IMR-90 (cell line): Measurements from ENCODE around the gene PRAC2. TPM values are rescaled to one million over a fixed set of nuclear protein-coding genes. Genes with fewer than 3 reads are reported as not detected.

Experiments used
- ATAC-seq: fragments of 200-7000 bp; cut with Tn5 transposase; 2 replicates; pipeline ENCODE4 v1.9.1; 2020; ENCODE audit warnings: low read depth, mild to moderate bottlenecking, moderate library complexity
- BruUV-seq: library from RNA; stranded (reverse); fragments of 400-500 nt; replicated peaks from 2 replicates; lab custom pipeline; 2021; lab: Mats Ljungman, UMichigan
- CTCF ChIA-PET: fragments of 300-600 bp; formaldehyde crosslinking; extraction: SDS; loops from one replicate; lab custom pipeline; 2021; ENCODE audit warnings: antibody characterized with exemption; lab: Yijun Ruan, JAX
- POLR2A ChIA-PET: fragments of 300-600 bp; sonication (Branson Sonifier 250); formaldehyde crosslinking; loops from one replicate; lab custom pipeline; 2022; ENCODE audit warnings: antibody characterized with exemption; ENCODE audit not compliant: unreplicated experiment; lab: Charles Lee
- DNase-seq: peaks from one replicate; pipeline ENCODE4 v3.0.0; 2013
- H2AFZ ChIP-seq: replicated peaks from 2 replicates; pipeline ENCODE3; 2013; ENCODE audit warnings: low read length, mild to moderate bottlenecking; ENCODE audit not compliant: poor library complexity
- H2AK5ac ChIP-seq: 2 replicates; pipeline ENCODE4 v1.6.1; 2013; ENCODE audit warnings: low read depth, low read length, inconsistent platforms
- H2AK9ac ChIP-seq: replicated peaks from 2 replicates; pipeline ENCODE3; 2013; ENCODE audit warnings: mild to moderate bottlenecking, low read depth, low read length, moderate library complexity; ENCODE audit not compliant: poor library complexity
- H2BK120ac ChIP-seq: 2 replicates; pipeline ENCODE4 v1.6.1; 2013; ENCODE audit warnings: low read depth, low read length, inconsistent platforms
- H2BK15ac ChIP-seq: 3 replicates; pipeline ENCODE4 v1.6.1; 2013; ENCODE audit warnings: low read depth, low read length, inconsistent platforms
- H2BK20ac ChIP-seq: 2 replicates; pipeline ENCODE4 v1.6.1; 2013; ENCODE audit warnings: low read depth, mild to moderate bottlenecking, inconsistent platforms, low read length, moderate library complexity
- H2BK5ac ChIP-seq: 2 replicates; pipeline ENCODE4 v1.6.1; 2013; ENCODE audit warnings: mild to moderate bottlenecking, low read depth, low read length, inconsistent platforms; ENCODE audit not compliant: poor library complexity, severe bottlenecking
- H3K14ac ChIP-seq: replicated peaks from 2 replicates; pipeline ENCODE4 v1.6.1; 2013; ENCODE audit warnings: low read depth, low read length, inconsistent platforms
- H3K18ac ChIP-seq: 2 replicates; pipeline ENCODE4 v1.6.1; 2013; ENCODE audit warnings: low read depth, low read length, control low read depth
- H3K23ac ChIP-seq: 2 replicates; pipeline ENCODE4 v1.6.1; 2013; ENCODE audit warnings: low read depth, low read length, inconsistent platforms
- H3K27ac ChIP-seq: 2 replicates; pipeline ENCODE4 v1.5.1; 2013; ENCODE audit warnings: mild to moderate bottlenecking, control low read depth, low read length; ENCODE audit not compliant: insufficient read depth
- H3K27me3 ChIP-seq: 2 replicates; pipeline ENCODE4 v1.6.1; 2013; ENCODE audit warnings: low read length; ENCODE audit not compliant: control insufficient read depth, insufficient read depth
- H3K36me3 ChIP-seq: 2 replicates; pipeline ENCODE4 v1.6.1; 2013; ENCODE audit warnings: low read length, mixed read lengths; ENCODE audit not compliant: control insufficient read depth, insufficient read depth
- H3K4ac ChIP-seq: 2 replicates; pipeline ENCODE4 v1.6.1; 2013; ENCODE audit warnings: low read depth, low read length, inconsistent platforms
- H3K4me1 ChIP-seq: 2 replicates; pipeline ENCODE4 v1.6.1; 2013; ENCODE audit warnings: low read length, mixed read lengths; ENCODE audit not compliant: control insufficient read depth, insufficient read depth
- H3K4me2 ChIP-seq: 2 replicates; pipeline ENCODE4 v1.6.1; 2013; ENCODE audit warnings: low read depth, mild to moderate bottlenecking, control low read depth, low read length, moderate library complexity
- H3K4me3 ChIP-seq: 2 replicates; pipeline ENCODE4 v1.5.1; 2013; ENCODE audit warnings: low read depth, mild to moderate bottlenecking, control low read depth, low read length, moderate library complexity; ENCODE audit not compliant: insufficient read depth
- H3K56ac ChIP-seq: 2 replicates; pipeline ENCODE4 v1.6.1; 2013; ENCODE audit warnings: low read length, inconsistent platforms; ENCODE audit not compliant: insufficient read depth; ENCODE audit errors: extremely low read depth
- H3K79me1 ChIP-seq, 2 experiments: 2 replicates each; pipeline ENCODE4 v1.6.1; 2013; ENCODE audit warnings: low read length in 2 of 2, inconsistent platforms in 1 of 2, low read depth in 1 of 2
- H3K9ac ChIP-seq: 2 replicates; pipeline ENCODE4 v1.6.1; 2013; ENCODE audit warnings: low read depth, low read length, control low read depth
- H3K9me1 ChIP-seq: 2 replicates; pipeline ENCODE4 v1.6.1; 2013; ENCODE audit warnings: low read length, inconsistent platforms; ENCODE audit not compliant: insufficient read depth
- H3K9me3 ChIP-seq: 2 replicates; pipeline ENCODE4 v1.6.1; 2013; ENCODE audit warnings: low read length; ENCODE audit not compliant: control insufficient read depth, insufficient read depth
- H4K20me1 ChIP-seq: 2 replicates; pipeline ENCODE4 v1.6.1; 2013; ENCODE audit warnings: low read length, inconsistent platforms; ENCODE audit not compliant: insufficient read depth
- H4K5ac ChIP-seq: 2 replicates; pipeline ENCODE4 v1.6.1; 2013; ENCODE audit warnings: mild to moderate bottlenecking, low read depth, low read length, control low read depth
- H4K8ac ChIP-seq, 2 experiments: 2 replicates each; pipeline ENCODE4 v1.6.1; 2013; ENCODE audit warnings: low read depth in 2 of 2, low read length in 2 of 2, control low read depth in 1 of 2, inconsistent platforms in 1 of 2
- H4K91ac ChIP-seq: 2 replicates; pipeline ENCODE4 v1.6.1; 2013; ENCODE audit warnings: low read depth, low read length, inconsistent platforms; ENCODE audit not compliant: insufficient read depth
- CEBPB ChIP-seq: IDR thresholded peaks from 2 replicates; pipeline ENCODE4 v1.6.1; 2012; ENCODE audit warnings: low read depth, low read length, improper control_type of control experiment
- CHD1 ChIP-seq: IDR thresholded peaks from 2 replicates; pipeline ENCODE4 v1.6.1; 2012; ENCODE audit warnings: low read depth, low read length, improper control_type of control experiment
- CTCF ChIP-seq: conservative IDR thresholded peaks from 2 replicates; pipeline ENCODE4 v1.5.1; 2012; ENCODE audit warnings: mild to moderate bottlenecking, low read depth, low read length, improper control_type of control experiment
- MAFK ChIP-seq: IDR thresholded peaks from 2 replicates; pipeline ENCODE4 v1.6.1; 2012; ENCODE audit warnings: low read depth, low read length, improper control_type of control experiment
- MAZ ChIP-seq: IDR thresholded peaks from 2 replicates; pipeline ENCODE4 v1.6.1; 2012; ENCODE audit warnings: low read depth, mild to moderate bottlenecking, low read length, improper control_type of control experiment, moderate library complexity, borderline replicate concordance
- NFE2L2 ChIP-seq: fragments of 150-350 bp; IDR thresholded peaks from 2 replicates; pipeline ENCODE4 v1.6.1; 2016; ENCODE audit warnings: low read depth, mild to moderate bottlenecking, low read length
- POLR2A ChIP-seq: IDR thresholded peaks from 2 replicates; pipeline ENCODE4 v1.6.1; 2012; ENCODE audit warnings: mild to moderate bottlenecking, low read depth, low read length
- RAD21 ChIP-seq: IDR thresholded peaks from 2 replicates; pipeline ENCODE4 v1.6.1; 2012; ENCODE audit warnings: low read length, improper control_type of control experiment
- RCOR1 ChIP-seq: IDR thresholded peaks from 2 replicates; pipeline ENCODE4 v1.6.1; 2012; ENCODE audit warnings: mild to moderate bottlenecking, low read length, improper control_type of control experiment; ENCODE audit not compliant: insufficient replicate concordance
- SMC3 ChIP-seq: fragments of 150-350 bp; IDR thresholded peaks from 2 replicates; pipeline ENCODE4 v1.6.1; 2016; ENCODE audit warnings: low read depth, mild to moderate bottlenecking, antibody characterized with exemption, low read length, moderate library complexity
- USF2 ChIP-seq: fragments of 150-350 bp; IDR thresholded peaks from 2 replicates; pipeline ENCODE4 v1.6.1; 2017; ENCODE audit warnings: mild to moderate bottlenecking, antibody characterized with exemption, low read length, low read depth
- WGBS, 2 experiments: methylation state at CpG; one replicate each; pipeline versions ENCODE4 v1.1.5 to v1.1.7; 2013; ENCODE audit warnings: missing lambda C conversion rate in 2 of 2; ENCODE audit not compliant: insufficient read length in 1 of 2; ENCODE audit errors: extremely low coverage in 2 of 2; 5-methylcytosine and 5-hydroxymethylcytosine counted together
- dilution Hi-C: fragments of 300-500 bp; cut with HindIII; formaldehyde crosslinking; loops from one replicate; pipeline ENCODE4 v1.14.3; 2018; ENCODE audit warnings: low sequenced_read_pairs; ENCODE audit not compliant: unreplicated experiment
- in situ Hi-C: fragments of 300-500 bp; cut with MboI; formaldehyde crosslinking; loops from 3 replicates; pipeline ENCODE4 v1.14.3; 2019; ENCODE audit warnings: low sequenced_read_pairs, inconsistent platforms, mixed read lengths
- intact Hi-C: fragments of 100-400 bp; cut with micrococcal nuclease; formaldehyde crosslinking; loops from 2 replicates; pipeline ENCODE4 v1.10.0; 2022
- polyA plus RNA-seq, 3 experiments: library from polyadenylated mRNA; depleted of rRNA; stranded (reverse); fragments of >200 nt; gene quantifications; 2 replicates each; pipeline ENCODE4 v1.2.3, GENCODE V29; 2012; ENCODE audit warnings: low replicate concordance in 1 of 3
- total RNA-seq: library from RNA; depleted of rRNA; stranded (reverse); fragments of >200 nt; gene quantifications from 2 replicates; pipeline ENCODE4 v1.2.3, GENCODE V29; 2012

The PRAC2 gene
- total and polyA plus RNA-seq, 2 of the 4 experiments (the other 2 are of a cell fraction) = not detected

- no TSS peak for BruUV-seq
- no peaks in the 10 kb centered on the region for H3K4me1 ChIP-seq
- H3K18ac ChIP-seq = no peak overlapping the region
- no peak overlapping the region for H4K8ac ChIP-seq
- ChIA-PET POLR2A (no interaction called here), CTCF (no interaction called here)
- H2BK5ac ChIP-seq = no peak overlapping the region
- no peaks in the 10 kb centered on the region for H3K9me1 ChIP-seq
- WGBS, 2 experiments = 80% methylated on average over 1 of the region's 10 CpGs; no CpG with 5 or more reads in 1 of the 2 experiments
- H4K5ac ChIP-seq = no peak overlapping the region
- no peak overlapping the region for H2BK20ac ChIP-seq
- ATAC-seq (no peak), DNase-seq (no peak)
- H2AFZ ChIP-seq = no peak overlapping the region
- H3K4ac ChIP-seq = no peak overlapping the region
- no peak overlapping the region for H3K9ac ChIP-seq
- no peak overlapping the region for H2AK9ac ChIP-seq
- H2AK5ac ChIP-seq = no peak overlapping the region
- peaks cover 51% of the 10 kb centered on the region for H3K27me3 ChIP-seq
- H2BK120ac ChIP-seq = no peak overlapping the region
- no peak overlapping the region for H2BK15ac ChIP-seq
- in situ Hi-C loops = loop anchor here (10.0 kb wide), 1 partner anchor 57 kb away; no protein-coding TSS in a partner anchor
- intact Hi-C loops = no loop called here
- H3K79me1 ChIP-seq = no peaks in the 10 kb centered on the region
- dilution Hi-C loops = no loop called here
- H3K4me2 ChIP-seq = no peak overlapping the region
- no peaks in the 10 kb centered on the region for H3K9me3 ChIP-seq
- H4K20me1 ChIP-seq = no peaks in the 10 kb centered on the region
- H3K14ac ChIP-seq = no peak overlapping the region
- no peak overlapping the region for H3K4me3 ChIP-seq
- no peak for TF ChIP-seq RCOR1
- no peak for TF ChIP-seq CTCF
- TF ChIP-seq CHD1 = no peak
- TF ChIP-seq USF2 = no peak
- no peak for TF ChIP-seq NFE2L2
- TF ChIP-seq MAZ = no peak
- no peak for TF ChIP-seq SMC3
- no peak for TF ChIP-seq POLR2A
- TF ChIP-seq MAFK = no peak
- TF ChIP-seq CEBPB = no peak
- no peak for TF ChIP-seq RAD21
- H3K36me3 ChIP-seq = no peaks in the 10 kb centered on the region
- H3K27ac ChIP-seq = no peak overlapping the region
- no peak overlapping the region for H4K91ac ChIP-seq
- no peak overlapping the region for H3K56ac ChIP-seq
- no peak overlapping the region for H3K23ac ChIP-seq
These were observed 21.0 kb upstream of the PRAC2 start for GRCh38 chr17:48701864-48702532.
